Osteoblast (primary cell): ENCODE results near the gene GLI1. TPM values are rescaled to one million over a fixed set of nuclear protein-coding genes. Genes with fewer than 3 reads are reported as not detected.
A peak's percentile ranks its signal among the peaks of the same experiment; 100 is the strongest.
"Not testable (repeated sequence)": the region's sequence is repeated elsewhere in the genome, so short reads cannot be mapped to it uniquely, and the experiment has no call there.

ENCODE experiments used
- DNase-seq: peaks from one replicate; pipeline ENCODE4 v3.0.0; 2011; ENCODE audit warnings: low spot score, mixed read lengths; ENCODE audit not compliant: insufficient read length; ENCODE audit errors: missing footprints
- H2AFZ ChIP-seq: 2 replicates; pipeline ENCODE4 v1.6.0; 2011; ENCODE audit warnings: mild to moderate bottlenecking, low read length
- H3K27ac ChIP-seq: 2 replicates; pipeline ENCODE4 v1.5.1; 2011; ENCODE audit warnings: mild to moderate bottlenecking, low read depth, low read length, moderate library complexity
- H3K27me3 ChIP-seq: 2 replicates; pipeline ENCODE4 v1.6.0; 2012; ENCODE audit warnings: mild to moderate bottlenecking, control low read depth, inconsistent platforms, low read length, moderate library complexity; ENCODE audit not compliant: insufficient read depth
- H3K36me3 ChIP-seq: 2 replicates; pipeline ENCODE4 v1.5.1; 2011; ENCODE audit warnings: mild to moderate bottlenecking, low read length, control low read depth, moderate library complexity; ENCODE audit not compliant: insufficient read depth
- H3K4me1 ChIP-seq: 2 replicates; pipeline ENCODE4 v1.5.1; 2011; ENCODE audit warnings: mild to moderate bottlenecking, low read length, control low read depth, moderate library complexity; ENCODE audit not compliant: insufficient read depth
- H3K4me2 ChIP-seq: 2 replicates; pipeline ENCODE4 v1.6.0; 2011; ENCODE audit warnings: mild to moderate bottlenecking, low read length; ENCODE audit not compliant: insufficient read depth
- H3K4me3 ChIP-seq: fragments of 200-600 bp; sonication (generic); 3 replicates; pipeline ENCODE4 v1.5.1; 2012; ENCODE audit warnings: mild to moderate bottlenecking, low read length, inconsistent platforms; ENCODE audit not compliant: insufficient read depth
- H3K79me2 ChIP-seq: 2 replicates; pipeline ENCODE4 v1.6.0; 2012; ENCODE audit warnings: mild to moderate bottlenecking, low read length, control low read depth, inconsistent platforms; ENCODE audit not compliant: insufficient read depth
- H3K9me3 ChIP-seq: 2 replicates; pipeline ENCODE4 v1.5.1; 2011; ENCODE audit warnings: low read depth, low read length, control low read depth
- H4K20me1 ChIP-seq: 2 replicates; pipeline ENCODE4 v1.6.0; 2012; ENCODE audit warnings: mild to moderate bottlenecking, low read length, control low read depth; ENCODE audit not compliant: insufficient read depth
- total RNA-seq: library from RNA; depleted of rRNA; stranded (reverse); fragments of >200 nt; gene quantifications from 2 replicates; pipeline ENCODE4 v1.2.3, GENCODE V29; 2012
- TF ChIP-seq, protein P1 (sequence below): IDR thresholded peaks from 2 replicates; pipeline ENCODE4 v1.5.1; 2011; ENCODE audit warnings: mild to moderate bottlenecking, low read depth, low read length, moderate library complexity; ENCODE audit errors: extremely low read depth

GLI1 gene
- total RNA-seq, 1 donor: 0.36 TPM

DNA sequence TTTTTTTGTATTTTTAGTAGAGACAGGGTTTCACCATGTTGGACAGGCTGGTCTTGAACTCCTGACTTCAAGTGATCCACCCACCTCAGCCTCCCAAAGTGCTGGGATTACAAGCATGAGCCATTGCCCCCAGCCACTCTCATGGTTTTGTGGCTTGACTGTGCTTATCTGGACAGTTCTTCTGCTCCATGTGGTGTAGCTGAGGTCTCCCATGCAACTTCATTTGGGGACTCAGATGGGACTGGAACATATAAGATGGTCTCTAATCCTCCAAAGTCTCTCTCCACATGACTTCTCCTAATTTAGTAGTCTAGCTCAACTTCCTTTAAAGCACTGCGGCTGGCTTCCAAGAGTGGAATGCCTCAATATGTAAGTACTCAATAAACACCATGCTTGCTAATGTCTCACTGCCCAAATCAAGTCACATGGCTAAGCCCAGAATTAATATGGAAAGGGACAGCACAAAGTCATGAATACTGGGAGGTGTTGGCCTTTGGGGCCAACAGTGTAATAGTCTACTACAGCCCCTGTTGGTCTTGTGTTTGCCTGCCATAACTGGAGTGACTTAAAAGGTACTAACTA is 17.6 kb upstream of the GLI1 start:
- no peak overlapping the region for H2AFZ ChIP-seq
- no peaks in the 10 kb centered on the region for H4K20me1 ChIP-seq
- no peaks in the 10 kb centered on the region for H3K9me3 ChIP-seq
- no peak overlapping the region for H3K4me2 ChIP-seq
- H3K4me3 ChIP-seq: no peak overlapping the region
- TF ChIP-seq, protein P1, sequence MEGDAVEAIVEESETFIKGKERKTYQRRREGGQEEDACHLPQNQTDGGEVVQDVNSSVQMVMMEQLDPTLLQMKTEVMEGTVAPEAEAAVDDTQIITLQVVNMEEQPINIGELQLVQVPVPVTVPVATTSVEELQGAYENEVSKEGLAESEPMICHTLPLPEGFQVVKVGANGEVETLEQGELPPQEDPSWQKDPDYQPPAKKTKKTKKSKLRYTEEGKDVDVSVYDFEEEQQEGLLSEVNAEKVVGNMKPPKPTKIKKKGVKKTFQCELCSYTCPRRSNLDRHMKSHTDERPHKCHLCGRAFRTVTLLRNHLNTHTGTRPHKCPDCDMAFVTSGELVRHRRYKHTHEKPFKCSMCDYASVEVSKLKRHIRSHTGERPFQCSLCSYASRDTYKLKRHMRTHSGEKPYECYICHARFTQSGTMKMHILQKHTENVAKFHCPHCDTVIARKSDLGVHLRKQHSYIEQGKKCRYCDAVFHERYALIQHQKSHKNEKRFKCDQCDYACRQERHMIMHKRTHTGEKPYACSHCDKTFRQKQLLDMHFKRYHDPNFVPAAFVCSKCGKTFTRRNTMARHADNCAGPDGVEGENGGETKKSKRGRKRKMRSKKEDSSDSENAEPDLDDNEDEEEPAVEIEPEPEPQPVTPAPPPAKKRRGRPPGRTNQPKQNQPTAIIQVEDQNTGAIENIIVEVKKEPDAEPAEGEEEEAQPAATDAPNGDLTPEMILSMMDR: no peak
- H3K4me1 ChIP-seq: no peaks in the 10 kb centered on the region
- no peaks in the 10 kb centered on the region for H3K36me3 ChIP-seq
- no peaks in the 10 kb centered on the region for H3K27me3 ChIP-seq
- no peak for DNase-seq
- H3K27ac ChIP-seq: no peak overlapping the region
- no peaks in the 10 kb centered on the region for H3K79me2 ChIP-seq

GRCh38 chr12:57444337-57444736 is 15.2 kb upstream of the GLI1 start:
- H2AFZ ChIP-seq, H3K27me3 ChIP-seq, H3K36me3 ChIP-seq, H3K79me2 ChIP-seq, H4K20me1 ChIP-seq, H3K4me3 ChIP-seq, H3K27ac ChIP-seq, H3K9me3 ChIP-seq, H3K4me2 ChIP-seq, DNase-seq, H3K4me1 ChIP-seq: not testable (repeated sequence)

- no peaks in the 10 kb centered on the region for H3K79me2 ChIP-seq
- no peak overlapping the region for H3K4me3 ChIP-seq
- no peaks in the 10 kb centered on the region for H3K36me3 ChIP-seq
- no peak overlapping the region for H3K4me2 ChIP-seq
- no peaks in the 10 kb centered on the region for H3K27me3 ChIP-seq
- H3K9me3 ChIP-seq: no peaks in the 10 kb centered on the region
- DNase-seq: no peak
- no peaks in the 10 kb centered on the region for H3K4me1 ChIP-seq
- TF ChIP-seq, protein P1: no peak
- no peak overlapping the region for H3K27ac ChIP-seq
- H2AFZ ChIP-seq: peak overlapping the region; percentile 35
- no peaks in the 10 kb centered on the region for H4K20me1 ChIP-seq
Measured at GRCh38 chr12:57444744-57445143, 14.8 kb upstream of the GLI1 start.

- H2AFZ ChIP-seq: no peak overlapping the region
- TF ChIP-seq, protein P1: no peak
- no peaks in the 10 kb centered on the region for H3K27me3 ChIP-seq
- no peak overlapping the region for H3K27ac ChIP-seq
- DNase-seq: no peak
- H3K79me2 ChIP-seq: no peaks in the 10 kb centered on the region
- no peaks in the 10 kb centered on the region for H3K36me3 ChIP-seq
- peaks cover 10% of the 10 kb centered on the region for H3K4me1 ChIP-seq
- no peaks in the 10 kb centered on the region for H3K9me3 ChIP-seq
- no peak overlapping the region for H3K4me3 ChIP-seq
- no peak overlapping the region for H3K4me2 ChIP-seq
- H4K20me1 ChIP-seq: no peaks in the 10 kb centered on the region
Measured at GRCh38 chr12:57446292-57446960, 13.2 kb upstream of the GLI1 start.
